NOMO-1 treated with dmso at 0.1 percent for 144 hours (cell line): ENCODE results near the gene NT5C1B.
"Not testable (repeated sequence)": the region's sequence is repeated elsewhere in the genome, so short reads cannot be mapped to it uniquely, and the experiment has no call there.

Source experiments
- DNase-seq: peaks from one replicate; lab custom pipeline; 2025; ENCODE audit not compliant: unreplicated experiment; lab: John Stamatoyannopoulos, UW

The NT5C1B gene

GRCh38 chr2:18589354-18589753 lies at the start of gene NT5C1B:
Gene NT5C1B (minus strand): TSS chr2:18589569. CDS start chr2:18589468, 101 bp downstream.
- no peak for DNase-seq

DNA sequence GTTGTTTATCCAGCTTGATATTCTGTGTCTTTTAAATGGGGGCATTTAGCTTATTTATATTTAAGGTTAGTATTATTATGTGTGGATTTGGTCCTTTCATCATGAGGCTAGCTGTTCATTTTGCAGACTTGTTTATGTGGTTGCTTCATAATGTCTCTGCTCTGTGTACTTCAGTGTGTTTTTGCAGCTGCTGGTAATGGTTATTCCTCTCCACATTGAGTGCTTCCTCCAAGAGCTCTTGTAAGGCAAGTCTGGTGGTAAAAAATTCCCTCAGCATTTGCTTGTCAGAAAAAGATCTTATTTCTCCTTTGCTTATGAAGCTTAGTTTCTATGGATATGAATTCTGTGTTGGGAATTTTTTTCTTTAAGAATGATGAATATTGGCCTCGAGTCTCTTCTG lies 47.8 kb upstream of the NT5C1B start:
- no peak for DNase-seq

DNA sequence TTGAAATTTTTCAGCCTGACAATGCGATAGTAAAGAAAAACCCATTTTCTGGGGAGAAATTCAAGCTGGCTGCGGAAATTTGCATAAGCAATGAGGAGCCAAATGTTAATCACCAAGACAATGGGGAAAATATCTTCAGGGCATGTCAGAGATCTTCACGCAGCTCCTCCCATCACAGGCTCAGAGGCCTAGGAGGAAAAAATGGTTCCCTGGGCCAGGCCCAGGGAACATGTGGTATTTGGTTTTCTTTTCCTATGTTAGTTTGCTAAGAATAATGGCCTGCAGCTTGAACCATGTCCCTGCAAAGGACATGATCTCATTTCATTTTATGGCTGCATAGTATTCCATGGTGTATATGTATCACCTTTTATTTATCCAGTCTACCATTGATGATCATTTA lies 43.3 kb upstream of the NT5C1B start:
- not testable (repeated sequence) for DNase-seq

GRCh38 chr2:18630941-18631340 lies 41.6 kb upstream of the NT5C1B start:
- DNase-seq: no peak

DNA sequence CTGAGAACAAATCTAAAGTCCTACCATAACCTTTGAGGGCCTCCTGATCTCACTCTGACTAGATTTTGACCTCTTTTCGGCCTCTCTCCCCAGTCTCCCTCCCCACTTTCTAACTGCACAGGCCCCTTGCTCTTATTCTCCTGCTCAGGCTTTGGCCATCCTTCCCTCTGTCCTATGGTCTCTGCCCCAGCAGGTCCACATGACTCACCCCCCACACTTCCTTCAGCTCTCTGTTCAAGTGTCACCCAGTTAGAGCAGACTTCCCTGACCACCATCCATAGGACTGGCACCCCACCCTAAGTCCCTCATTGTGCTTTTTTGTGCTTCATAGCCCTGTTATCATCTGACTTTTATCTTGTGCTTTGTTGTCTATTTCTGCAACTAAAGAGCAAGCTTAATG lies 41.2 kb upstream of the NT5C1B start:
- no peak for DNase-seq

DNA sequence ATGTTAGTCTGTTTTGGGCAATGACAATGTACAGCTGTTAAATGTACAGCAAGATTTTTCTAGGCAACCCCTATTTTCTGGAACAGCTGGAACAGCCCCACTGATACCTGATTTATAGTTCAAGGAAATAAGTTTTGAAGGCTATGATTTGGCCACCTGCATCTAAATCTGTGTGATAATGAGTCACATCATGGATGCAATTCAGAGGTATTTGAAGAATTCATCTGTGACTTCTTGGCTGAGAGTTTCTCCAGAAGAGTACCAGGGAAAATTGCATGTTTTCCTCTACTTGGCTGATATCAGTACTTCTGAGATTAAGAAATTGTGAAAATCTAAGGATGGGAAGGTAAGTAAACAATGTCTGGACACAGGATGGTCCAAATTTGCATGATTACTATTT lies 40.7 kb upstream of the NT5C1B start:
- no peak for DNase-seq

DNA sequence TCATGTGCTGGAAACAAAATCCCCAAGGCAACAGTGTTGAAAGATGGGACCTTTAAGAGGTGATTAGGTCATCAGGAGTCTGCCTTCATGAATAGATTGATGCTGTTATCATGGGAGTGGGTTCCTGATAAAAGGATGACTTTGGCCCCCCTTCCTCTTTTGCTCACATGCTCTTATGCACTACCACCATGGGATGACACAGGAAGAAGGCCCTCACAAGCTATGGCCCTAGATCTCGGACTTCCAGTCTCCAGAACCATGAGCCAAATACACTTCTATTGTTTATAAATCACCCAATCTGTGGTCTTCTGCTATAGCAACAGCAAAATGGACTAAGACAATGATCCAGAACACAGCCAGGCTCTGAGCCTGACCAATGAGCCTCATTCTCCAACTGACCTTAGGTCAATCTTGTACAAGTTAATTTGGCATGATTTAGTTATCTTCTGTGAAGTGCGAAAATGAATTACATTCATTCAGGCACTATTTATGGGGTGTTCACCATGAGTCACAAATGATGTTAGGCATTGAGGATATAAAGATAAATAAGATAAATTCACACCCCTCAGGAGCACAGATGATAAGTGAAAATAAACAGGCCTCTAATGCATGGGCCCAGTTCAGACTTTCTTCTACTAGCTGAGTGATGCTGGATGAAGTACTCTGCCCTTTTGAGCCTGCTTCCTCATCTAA lies 37.7 kb upstream of the NT5C1B start:
- no peak for DNase-seq

DNA sequence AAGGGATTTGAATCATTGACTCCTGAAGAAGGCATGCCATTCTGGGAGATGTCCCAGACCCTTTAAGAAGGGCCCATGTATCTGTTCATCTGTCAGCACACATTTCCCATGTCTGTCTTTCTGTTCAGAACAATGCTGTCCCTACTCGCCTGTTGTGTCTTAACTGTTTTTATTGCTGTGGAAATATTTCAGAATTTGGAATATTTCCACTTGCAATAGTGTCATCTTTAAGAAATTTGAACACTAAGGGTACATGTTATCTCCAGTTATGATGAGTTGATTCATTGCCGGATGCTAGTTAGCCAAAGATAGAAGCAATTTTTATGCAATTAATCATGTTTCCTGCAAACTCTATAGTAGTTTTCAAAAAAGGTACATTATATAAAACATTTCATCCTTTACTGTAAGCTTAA lies 36.9 kb upstream of the NT5C1B start:
- DNase-seq: no peak

- DNase-seq: no peak
These were observed 36.2 kb upstream of the NT5C1B start for GRCh38 chr2:18625563-18625962.

GRCh38 chr2:18623782-18624181 lies 34.4 kb upstream of the NT5C1B start:
- DNase-seq: no peak

DNA sequence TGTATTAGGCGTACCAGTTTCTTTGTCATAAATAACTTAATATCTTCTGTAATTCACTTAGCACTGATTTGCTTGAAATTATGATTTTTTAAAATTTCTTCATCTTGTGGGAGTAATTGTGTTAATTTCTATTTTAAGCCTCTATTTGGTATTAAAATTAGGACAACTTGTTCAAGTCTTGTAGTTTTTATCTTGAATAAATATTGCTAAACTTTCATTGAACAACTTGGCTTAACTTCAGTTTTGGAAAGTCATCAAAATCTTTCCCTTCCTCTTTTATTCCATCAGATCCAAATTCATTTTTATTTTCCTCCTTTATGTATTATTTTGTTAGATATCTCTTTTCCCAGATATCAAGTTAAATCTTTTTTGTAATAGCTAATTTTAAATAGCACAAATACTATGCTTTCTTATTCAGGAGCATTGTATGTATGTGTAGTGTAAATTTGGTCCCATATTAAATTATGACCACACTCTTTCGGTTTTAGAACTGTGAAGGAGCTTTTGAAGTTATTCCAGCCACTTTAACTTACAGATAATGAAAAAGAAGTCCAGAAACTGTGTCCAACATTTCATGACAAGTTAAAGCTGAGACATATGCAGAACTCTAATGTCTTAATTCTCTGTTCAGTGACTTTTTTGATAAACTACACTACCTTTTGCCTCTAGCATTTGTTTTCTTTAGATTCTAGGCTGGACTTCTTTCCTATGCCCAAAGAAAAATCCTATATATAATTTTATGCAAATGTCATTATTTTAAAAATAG lies 31.7 kb upstream of the NT5C1B start:
- DNase-seq: no peak

- DNase-seq: no peak
These were observed 29.7 kb upstream of the NT5C1B start for GRCh38 chr2:18619091-18619490.

DNA sequence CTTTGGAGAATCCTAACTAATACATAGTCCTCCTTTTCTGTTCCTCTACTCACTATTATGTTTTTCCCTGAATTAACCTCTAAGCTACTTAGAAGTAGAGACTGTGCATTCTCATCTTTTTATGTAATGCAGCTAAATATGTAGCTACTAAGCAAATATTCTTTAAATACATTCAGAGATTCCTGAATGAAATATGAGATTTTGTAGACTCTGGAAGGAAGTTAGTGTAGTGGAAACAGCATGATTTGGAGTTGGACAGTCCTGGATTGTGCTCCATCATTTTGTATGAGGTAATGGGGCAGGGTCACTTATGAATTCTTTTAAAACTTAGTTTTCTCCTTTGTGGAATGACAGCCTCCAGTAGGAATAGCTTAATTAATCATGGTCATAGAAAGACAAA lies 24.7 kb upstream of the NT5C1B start:
- DNase-seq: no peak

DNA sequence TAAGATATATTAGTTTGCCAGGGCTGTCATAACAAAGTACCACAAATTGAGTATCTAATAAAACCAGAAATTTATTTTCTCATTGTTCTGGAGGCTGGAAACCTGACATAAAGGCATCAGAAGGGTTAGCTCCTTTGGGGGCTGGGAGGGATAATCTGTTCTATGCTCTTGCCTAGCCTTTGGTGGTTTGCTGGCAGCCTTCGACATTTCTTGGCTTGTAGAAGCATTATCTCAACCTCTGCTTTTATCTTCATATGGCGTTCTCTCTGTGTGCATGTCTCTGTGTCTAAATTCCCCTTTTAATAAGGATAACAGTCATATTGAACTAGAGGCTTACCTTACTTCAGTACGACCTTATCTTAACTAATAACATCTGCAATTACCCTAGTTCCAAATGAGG lies 22.8 kb upstream of the NT5C1B start:
- DNase-seq: no peak

- no peak for DNase-seq
These were observed 22.2 kb upstream of the NT5C1B start for GRCh38 chr2:18611604-18612003.

- no peak for DNase-seq
These were observed 21.8 kb upstream of the NT5C1B start for GRCh38 chr2:18611184-18611583.

DNA sequence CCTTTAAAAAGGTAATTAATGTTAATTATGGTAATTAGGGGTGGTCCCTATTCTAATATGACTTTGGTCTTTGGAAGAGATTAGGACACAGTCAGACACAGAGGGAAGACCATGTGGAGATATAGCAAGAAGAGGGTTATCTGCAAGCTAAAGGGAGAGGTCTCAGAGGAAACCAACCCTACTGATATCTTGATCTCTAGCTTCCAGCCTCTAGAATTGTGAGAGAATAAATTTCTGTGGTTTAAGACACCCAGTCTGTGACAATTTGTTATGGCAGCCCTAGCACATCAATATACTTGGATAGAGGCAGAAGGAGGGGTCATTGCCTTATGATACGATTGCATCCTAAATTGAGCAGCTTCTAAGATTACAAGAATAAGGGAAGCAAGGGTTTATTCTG lies 21.3 kb upstream of the NT5C1B start:
- DNase-seq: no peak

GRCh38 chr2:18610090-18610489 lies 20.7 kb upstream of the NT5C1B start:
- DNase-seq: no peak

- no peak for DNase-seq
These were observed 15.7 kb upstream of the NT5C1B start for GRCh38 chr2:18605115-18605514.

GRCh38 chr2:18604531-18604885 lies 15.1 kb upstream of the NT5C1B start:
- DNase-seq: no peak

- no peak for DNase-seq
These were observed 14.6 kb upstream of the NT5C1B start for GRCh38 chr2:18603854-18604530.

DNA sequence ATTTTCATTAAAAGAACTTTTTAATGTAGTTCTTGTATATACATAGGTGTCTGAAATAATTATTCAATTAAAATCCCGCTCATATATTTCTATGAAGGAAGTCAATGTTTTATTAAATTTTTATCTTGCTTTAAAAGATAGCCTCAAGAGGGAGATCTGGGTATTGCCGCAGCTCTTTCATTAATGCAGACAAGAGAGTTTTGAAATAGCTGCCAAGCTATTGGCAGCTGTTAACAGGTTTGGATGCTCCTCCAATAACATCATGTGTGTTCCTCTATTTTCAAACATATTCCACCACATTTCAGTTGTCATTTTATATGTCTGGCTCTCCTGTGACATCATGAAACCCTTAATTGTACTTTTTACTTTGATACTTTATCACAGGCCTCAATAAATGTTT lies 12.9 kb upstream of the NT5C1B start:
- DNase-seq: no peak
